Measurements from ENCODE around the gene KIF19.

KIF19 gene

DNA sequence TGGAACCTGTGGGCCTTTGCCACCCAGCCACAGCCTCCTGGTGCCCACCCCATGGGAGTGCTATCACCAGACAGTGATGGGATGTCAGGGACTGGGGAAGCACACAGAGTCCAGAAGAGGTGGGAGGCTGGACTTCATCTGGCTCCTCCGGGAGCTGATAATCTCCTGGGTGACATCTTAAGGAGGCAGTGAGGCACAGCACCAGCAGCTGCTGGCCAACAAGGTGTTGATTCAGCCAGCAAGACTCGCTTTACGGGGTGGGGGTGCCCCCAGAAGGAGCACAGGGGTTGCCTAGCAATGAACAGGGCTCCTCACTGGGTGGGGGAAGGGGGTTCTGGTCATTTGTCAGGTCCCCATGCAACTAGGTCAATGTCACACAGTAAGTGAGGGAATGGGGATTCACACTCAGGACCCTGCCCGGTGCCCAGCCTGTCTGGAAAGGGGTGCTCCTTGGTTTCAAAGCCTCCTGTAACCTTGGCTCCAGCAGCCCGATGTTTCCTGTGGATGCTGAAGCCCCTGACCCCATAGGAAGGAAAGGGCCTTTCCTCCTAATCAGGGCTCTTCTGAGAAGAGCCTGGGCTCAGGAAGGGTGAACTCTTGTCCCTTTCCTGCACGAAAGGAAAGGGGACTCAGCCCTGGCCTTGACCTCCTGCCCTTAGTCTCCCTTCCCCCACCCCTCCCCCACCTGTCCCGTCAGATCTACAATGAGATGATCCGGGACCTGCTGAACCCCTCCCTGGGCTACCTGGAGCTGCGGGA, 17.7 kb downstream of the KIF19 start:
- DNase-seq: no peak

DNA sequence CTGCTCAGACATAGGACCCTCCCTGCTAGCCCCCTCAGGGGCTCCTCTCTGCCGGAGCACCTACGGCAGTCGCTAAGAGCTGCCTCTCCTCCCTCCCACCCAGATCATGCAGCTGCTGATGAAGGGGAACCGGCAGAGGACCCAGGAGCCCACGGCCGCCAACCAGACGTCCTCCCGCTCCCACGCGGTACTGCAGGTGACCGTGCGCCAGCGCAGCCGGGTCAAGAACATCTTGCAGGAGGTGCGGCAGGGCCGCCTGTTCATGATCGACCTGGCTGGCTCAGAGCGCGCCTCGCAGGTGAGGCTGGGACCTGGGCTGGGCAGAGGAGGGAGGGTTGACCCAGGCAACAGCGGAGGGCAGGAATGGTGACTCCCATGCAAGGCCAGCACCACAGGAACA, 18.6 kb downstream of the KIF19 start:
- no peak for DNase-seq

DNA sequence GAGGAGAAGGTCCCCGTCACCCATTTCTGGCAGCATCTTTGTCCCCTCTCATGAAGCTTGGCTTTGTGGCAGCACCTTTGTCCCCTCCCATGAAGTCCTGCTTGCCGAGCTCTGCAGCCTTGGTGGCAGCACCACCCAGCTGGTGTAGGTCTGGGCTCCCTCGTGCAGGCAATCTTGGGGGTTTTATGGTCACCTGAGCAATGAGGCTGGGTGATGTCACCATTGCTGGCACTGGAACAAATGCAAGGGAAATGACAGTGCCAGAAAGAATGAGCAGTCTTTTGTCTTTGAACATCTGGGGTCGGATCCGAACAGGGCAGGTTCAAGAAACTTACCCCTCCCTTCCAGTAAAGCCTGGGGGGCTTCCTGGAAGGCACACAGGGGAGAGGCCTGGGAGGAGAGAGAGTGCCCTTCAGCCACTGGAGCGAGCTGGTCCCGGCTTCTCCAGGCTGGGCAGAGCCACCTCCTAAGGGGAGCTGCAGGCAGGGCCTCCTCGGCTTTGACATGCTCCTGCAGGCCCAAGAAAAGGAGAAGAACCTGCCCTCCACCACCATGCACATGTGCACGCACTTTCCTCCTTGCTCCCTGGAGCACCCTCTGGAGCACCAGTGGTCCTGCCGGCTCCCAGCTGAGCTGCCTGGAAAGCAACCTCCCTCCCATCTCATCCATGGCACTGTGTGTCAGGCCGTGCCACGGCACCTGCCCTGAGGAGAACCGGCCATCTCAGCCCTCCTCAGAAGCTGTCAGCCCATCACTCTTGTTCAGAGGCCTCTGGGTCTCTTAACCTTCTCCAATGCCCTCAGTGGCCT, 19.6 kb downstream of the KIF19 start:
- DNase-seq: no peak

DNA sequence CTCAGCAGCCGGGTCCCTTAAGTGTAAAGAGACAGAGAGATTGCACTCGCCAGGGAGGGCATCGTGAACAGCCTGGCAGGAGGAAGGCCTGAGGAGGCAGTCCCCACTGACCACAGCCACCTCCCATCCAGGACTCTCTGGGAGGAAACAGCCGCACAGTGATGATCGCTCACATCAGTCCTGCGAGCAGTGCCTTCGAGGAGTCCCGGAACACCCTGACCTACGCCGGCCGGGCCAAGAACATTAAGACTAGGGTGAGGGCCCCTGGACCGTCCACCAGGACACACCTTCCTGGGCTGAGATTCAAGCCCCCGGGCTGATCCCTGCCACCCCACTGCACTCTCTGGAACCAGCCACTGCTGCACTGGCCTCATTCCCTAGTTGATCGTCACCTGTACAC, 21.6 kb downstream of the KIF19 start:
- DNase-seq: no peak

DNA sequence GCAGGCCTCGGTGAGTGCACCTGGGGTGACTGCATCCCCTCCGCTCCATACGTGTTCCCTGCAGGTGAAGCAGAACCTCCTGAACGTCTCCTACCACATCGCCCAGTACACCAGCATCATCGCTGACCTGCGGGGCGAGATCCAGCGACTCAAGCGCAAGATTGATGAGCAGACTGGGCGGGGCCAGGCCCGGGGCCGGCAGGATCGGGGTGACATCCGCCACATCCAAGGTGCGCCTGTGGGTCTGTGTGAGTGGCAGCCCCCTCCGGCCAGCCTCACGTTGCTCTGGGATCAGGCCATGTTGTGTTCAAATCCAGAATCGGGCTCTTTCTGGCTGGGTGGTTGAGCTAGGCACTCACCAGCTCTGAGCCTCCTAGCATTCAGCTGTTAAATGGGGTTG, 23.1 kb downstream of the KIF19 start:
- DNase-seq: no peak

DNA sequence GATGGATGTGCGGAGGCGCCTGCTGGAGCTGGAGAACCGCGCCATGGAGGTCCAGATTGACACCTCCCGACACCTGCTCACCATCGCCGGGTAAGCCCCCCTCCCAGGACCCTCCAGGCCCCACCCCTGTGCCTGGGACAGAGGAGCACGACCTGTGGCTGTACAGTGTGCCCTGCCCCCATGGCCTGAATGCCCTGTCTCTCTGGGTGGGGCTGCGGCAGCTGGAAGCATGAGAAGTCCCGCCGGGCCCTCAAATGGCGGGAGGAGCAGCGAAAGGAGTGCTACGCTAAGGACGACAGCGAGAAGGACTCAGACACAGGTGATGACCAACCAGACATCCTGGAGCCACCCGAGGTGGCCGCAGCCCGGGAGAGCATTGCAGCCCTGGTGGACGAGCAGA, 24.5 kb downstream of the KIF19 start:
- no peak for DNase-seq

DNA sequence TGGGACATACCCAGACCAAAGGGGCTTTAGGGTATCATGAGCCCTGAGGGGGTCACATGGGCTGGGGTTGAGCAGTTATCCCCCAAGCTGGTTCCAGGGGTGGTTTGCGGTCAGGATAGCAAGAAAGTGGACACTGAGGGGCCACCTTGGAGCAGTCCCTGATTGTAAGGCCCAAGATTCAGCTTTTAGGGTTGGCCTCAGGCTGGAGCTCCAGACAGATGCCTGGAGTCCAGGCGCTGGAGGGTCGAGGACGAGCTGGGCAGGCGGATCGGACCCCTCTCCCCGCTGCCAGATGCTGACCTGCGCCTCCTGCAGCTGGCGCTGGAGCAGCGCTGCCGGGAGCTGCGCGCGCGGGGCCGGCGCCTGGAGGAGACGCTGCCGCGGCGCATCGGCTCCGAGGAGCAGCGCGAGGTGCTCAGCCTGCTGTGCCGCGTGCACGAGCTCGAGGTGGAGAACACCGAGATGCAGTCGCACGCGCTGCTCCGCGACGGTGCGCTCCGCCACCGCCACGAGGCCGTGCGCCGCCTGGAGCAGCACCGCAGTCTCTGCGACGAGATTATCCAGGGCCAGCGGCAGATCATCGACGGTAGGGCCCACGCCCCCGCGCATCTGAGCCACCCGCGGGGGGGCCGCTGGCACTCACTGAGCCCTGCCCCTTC, 25.7 kb downstream of the KIF19 start:
- DNase-seq: no peak

DNA sequence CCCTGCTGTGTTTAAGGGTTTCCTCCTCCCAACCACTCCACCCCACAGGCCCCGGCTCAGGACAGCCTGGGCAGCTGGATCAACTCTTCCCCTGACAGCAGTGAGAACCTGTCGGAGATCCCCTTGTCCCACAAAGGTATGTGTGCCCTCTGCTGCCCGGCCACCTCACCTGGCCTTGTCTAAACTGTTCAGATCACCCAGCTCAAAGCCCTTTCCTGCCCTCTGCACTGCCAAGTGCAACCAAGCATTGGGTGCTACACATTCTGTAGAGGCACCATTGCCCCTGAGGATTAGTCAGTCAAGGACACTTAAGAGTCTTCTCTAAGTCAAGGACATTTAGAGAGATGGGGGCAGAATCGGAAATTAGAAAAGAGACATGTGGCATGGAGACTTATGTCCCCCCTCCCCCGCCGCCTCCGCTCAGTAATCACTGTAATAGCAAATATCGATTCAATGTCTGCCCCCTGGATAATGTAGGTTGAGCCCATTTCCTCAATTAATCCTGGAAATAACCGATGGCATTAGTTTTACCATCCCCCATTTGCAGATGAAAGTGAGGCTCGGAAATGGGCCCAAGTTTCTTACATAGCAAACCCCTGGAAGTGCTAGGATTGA, 27.5 kb downstream of the KIF19 start:
- DNase-seq: no peak

DNA sequence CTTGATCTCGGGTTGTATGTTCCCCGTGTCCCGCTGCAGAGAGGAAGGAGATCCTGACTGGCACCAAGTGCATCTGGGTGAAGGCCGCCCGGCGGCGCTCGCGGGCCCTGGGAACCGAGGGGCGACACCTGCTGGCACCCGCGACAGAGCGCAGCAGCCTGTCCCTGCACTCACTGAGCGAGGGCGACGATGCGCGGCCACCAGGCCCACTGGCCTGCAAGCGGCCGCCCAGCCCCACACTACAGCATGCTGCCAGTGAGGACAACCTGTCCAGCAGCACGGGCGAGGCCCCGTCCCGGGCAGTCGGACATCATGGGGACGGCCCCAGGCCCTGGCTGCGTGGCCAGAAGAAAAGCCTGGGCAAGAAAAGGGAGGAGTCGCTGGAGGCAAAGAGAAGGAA, 28.1 kb downstream of the KIF19 start:
- DNase-seq: peak; percentile 12 to 68

DNA sequence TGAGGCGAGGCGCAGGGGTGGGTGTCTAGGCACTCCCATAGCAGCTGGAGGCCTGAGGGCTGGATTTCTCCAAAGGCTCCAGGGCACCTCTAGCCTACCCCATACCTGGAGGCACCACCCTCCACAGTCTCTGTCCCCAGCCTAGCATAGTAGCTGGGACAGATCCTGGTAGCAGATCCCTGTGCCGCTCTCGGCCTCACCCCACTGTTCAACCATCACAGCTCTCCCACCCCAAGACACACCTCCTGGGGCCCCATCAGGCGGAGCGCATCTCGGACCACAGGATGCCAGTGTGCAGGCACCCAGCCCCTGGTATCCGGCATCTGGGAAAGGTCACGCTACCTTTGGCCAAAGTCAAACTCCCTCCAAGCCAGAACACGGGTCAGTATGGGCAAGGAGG, 28.5 kb downstream of the KIF19 start:
- no peak for DNase-seq

DNA sequence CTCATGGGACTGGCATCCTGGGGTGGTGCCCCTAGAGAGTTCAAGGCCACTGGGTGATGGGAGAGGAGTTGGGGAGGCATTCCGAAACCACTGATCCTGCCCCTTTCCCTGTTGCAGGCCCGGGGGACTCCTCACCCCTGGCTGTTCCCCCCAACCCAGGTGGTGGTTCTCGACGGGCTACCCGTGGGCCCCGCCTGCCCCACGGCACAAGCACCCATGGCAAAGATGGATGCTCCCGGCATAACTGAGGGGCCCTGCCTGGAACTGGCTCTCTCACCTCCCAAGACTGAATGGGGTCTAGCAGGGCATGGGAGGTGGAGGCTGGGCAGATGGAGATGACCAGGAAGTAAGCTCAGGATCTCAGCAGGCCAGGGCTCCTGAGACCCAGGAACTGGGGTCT, 29.0 kb downstream of the KIF19 start:
- no peak for DNase-seq

DNA sequence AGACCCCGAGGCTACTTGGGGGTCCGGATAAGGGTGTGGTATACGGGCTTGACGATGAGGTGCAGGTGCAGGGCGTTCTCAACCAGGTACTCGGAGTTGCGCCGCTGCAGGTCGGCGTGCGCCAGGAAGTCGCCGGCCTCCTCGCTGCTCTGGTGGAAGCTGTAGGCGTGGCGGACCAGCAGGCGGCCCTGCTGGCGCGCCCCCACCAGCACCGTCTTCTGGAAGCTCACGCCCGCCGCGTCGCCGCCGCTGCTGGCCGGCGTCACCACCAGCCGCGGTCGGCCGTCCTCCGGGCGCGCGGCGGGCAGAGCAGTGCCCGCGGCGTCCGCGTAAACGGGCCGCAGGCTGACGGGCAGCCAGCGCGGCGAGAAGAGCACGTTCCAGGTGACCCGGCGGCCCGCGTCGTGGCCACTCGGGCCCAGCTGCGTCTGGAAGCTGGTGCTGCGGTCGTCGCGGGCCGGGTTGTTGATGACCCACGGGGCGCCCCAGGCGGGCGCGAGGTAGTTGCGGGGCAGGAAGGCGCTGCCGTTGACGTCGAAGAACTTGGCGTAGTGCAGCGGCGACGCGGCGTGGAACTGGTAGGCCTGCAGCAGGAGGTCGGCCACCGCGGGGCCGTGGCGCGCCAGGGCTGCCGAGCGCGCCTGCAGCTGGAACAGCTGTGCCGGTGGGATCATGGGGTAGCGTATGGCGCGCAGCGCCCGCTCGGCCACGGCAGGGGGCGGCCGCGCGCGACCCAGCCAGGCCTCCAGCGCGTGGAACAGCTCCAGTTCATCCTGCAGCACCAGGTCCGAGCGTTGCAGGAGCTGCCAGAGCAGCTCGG, 30.8 kb downstream of the KIF19 start:
- DNase-seq: no peak

DNA sequence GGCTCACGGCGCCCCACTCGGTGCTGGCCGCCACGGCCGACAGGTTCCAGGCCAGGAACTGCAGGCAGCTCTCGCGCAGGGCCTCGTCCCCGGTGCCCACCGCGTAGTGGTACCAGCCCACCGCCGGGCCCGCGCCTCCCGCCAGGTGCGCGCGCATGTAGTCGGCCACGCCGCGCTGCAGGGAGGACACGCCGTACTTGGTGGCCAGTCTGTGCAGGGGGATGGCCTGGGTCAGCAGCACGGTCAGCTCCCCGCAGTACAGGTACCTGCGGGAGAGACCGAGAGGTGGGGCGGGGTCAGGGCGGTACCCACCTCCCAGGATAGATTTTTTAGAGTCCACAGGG, 31.4 kb downstream of the KIF19 start:
- DNase-seq: no peak

DNA sequence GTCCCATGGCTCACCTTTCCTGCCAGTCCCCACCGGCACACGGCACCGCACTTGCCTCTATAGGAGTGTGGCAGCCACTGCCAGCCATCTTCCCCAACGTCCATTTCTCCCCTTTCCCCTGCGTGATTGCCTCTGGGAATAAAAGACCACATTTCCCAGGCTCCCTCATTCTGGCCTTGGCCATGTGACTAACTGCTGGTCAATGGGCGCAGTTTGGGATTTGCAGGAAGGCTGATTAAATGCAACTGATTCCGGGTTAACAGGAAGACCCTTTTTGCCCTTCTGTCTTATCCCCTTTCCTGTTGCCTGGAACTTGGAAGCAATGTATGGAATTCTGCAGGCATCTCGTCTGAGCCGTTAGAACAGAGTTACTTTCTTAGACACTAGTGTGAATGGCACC, 32.7 kb downstream of the KIF19 start:
- no peak for DNase-seq

DNA sequence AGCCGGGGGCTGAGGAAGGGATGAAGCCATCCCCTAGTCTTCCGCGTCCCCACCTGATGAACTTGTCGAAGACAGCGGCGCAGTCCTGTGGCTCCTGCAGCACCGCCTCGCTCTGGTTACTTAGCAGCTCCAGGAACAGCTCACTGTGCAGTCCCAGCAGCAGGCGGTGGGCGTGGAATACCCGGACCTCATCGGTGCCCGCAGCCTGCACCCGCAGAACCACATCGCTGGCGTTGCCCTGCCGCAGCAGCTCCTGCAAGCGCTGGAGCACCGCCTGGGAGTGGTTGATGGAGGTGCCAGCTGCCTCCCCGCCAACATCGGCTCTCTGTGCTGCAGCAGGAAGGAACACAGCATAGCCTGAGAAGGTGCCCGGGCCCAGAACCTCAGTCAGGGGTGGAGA, 33.9 kb downstream of the KIF19 start:
- no peak for DNase-seq

DNA sequence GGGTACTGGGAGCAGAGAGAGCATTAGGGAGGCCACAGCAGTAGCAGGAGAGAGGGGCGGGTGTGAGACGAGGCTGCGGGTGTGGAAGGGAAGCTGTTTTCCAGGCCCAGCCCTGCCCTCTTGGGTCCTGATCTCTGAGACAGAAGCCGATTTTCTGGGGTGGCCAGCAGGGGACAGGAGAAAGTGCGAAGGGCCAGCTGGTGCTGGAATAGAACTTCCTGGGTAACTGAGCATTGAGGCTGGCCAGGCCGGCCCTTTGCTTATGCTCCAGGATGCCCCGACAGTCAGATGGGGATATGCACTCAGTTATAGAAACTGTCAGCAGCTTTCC, 34.8 kb downstream of the KIF19 start:
- no peak for DNase-seq

DNA sequence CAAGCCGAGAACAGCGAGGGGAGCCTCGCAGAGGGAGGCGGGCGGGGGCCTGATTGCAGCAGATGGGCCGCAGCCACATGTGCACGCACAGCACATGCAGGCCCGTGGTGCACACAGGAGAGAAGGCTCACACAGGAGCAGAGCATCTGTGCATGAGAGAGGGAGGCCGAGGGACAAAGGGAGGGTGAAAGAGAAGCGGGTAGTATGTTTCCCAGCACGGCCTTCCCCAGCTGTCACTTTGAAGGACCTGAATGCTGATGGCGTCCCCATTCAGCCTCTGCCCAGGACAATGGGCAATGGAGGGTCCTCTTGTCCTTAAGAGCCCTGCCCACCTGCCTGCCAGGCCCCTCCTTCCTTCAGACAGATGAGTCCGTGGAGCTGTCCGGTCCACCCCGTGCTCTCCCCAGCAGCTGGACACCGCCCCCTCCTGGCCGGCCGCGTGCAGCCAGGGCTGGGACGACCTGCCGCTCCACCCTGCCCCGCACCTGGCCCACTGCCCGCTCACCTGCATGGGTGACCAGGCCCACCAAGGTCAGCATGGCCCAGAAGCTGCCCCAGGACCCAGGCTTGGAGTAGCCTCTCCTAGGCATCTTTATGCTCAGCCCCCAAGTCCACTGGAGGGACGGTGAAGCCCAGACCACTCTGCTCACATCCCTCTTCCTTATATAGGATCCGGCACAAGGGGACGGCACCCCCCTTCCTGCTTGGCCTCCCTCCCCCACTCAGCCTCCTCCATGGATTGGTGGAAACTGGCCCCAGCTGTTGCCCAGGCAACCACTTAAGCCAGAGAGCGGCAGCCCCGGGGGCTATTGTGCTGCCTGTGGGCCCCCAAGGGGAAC, 35.4 kb downstream of the KIF19 start, which contains the start of gene BTBD17:
TSS of gene BTBD17 (minus strand) at position 639 of the 839 bp plus-strand sequence. CDS start at position 590, 49 bp downstream.
- DNase-seq: peak; percentile 21 to 47

DNA sequence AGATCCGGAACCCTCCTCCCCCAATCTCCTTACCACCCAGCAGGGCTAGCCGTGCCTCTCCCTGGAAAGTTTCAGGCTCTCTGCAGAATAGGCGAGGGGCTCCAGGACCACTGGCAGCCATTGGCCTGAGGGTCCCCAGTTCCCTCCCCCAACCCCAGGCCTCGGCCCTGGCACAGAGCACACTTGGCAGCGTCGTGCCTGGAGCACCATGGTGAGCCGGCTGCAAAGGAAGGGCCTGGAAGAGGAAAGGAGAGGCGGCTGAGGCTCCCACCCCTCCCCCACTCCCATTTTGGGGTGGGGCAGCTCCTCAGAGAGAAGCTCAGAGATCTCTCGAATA, 36.0 kb downstream of the KIF19 start:
- DNase-seq: no peak

DNA sequence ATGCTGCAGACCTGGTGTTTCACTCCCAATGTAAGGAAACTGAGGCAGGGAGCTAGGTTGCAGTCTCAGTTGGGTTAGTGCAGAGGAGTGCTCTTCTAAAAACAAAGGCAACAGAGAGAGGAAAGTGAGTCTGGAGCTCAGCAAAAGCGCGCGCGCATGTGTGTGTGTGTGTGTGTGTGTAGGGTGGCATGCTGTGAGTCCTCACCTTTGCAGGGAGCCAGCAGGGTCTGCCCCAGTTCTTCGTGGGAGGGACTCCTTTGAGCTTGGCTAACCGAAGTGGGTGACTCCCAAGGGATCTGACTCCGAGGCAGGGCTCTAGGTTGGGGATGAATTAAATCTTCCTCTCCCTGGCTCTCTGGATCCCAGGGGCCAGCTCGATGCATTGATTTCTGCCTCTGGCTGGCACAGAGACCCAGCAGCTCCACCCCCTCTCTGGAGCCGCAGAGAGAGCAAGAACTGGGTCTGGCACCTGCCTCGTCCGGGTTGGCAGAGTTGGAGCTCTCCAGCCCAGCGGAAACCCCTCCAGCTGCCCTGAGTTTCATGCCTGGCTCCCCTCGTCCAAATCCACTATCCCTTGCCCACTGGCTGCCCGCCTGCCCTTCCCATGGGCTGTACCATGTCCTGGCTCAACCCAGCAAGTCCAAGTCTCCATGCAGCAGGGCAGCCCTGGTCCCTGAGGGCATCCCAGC, 36.9 kb downstream of the KIF19 start:
- DNase-seq: no peak

DNA sequence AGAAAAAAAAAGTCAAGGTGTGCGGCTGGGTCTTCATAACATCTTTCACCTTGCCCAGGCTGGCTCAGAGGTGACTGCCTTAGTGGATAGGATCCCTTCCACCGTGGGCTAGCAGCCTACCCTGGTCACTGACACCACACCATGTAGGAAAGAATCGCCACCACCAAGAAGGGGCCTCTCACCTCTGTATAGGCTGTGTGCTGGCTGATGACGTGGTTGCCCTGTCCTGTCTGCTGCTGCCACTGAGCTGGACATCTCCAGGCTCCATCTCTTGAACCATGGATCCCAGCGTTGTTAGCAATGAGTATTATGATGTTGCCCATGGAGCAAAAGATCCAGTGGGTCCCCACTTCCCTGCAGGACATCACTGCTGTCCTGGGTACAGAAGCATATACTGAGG, 41.2 kb downstream of the KIF19 start, which contains the start of gene GPR142:
TSS of gene GPR142 (plus strand) at position 301 of the 400 bp plus-strand sequence. CDS start 2,035 bp downstream, outside the sequence.
- DNase-seq: no peak

All from NCI-H1930 (cell line).